HEK293T (cell line): ENCODE data around the gene AGAP1.

ENCODE experiments used
- CTCF ChIA-PET: fragments of 350-600 bp; formaldehyde crosslinking; extraction: SDS; loops from one replicate; lab custom pipeline; 2021; ENCODE audit warnings: antibody characterized with exemption, inconsistent platforms; lab: Yijun Ruan, JAX
- POLR2A ChIA-PET: fragments of 350-600 bp; formaldehyde crosslinking; extraction: SDS; loops from one replicate; lab custom pipeline; 2020; ENCODE audit warnings: antibody characterized with exemption, inconsistent platforms; lab: Yijun Ruan, JAX
- DNase-seq: peaks from one replicate; pipeline ENCODE4 v3.0.0; 2012; ENCODE audit warnings: mixed read lengths; ENCODE audit errors: extremely low spot score
- ARNT ChIP-seq: fragments of 450-650 bp; IDR thresholded peaks from 2 replicates; pipeline ENCODE4 v1.6.1; 2017; ENCODE audit warnings: mild to moderate bottlenecking
- BHLHE40 ChIP-seq: fragments of 450-650 bp; IDR thresholded peaks from 2 replicates; pipeline ENCODE4 v1.6.1; 2016; ENCODE audit warnings: mild to moderate bottlenecking, moderate library complexity, borderline replicate concordance
- CTBP1 ChIP-seq: fragments of 450-650 bp; IDR thresholded peaks from 2 replicates; pipeline ENCODE4 v1.6.1; 2016; ENCODE audit warnings: borderline replicate concordance
- ELF4 ChIP-seq: fragments of 450-650 bp; IDR thresholded peaks from 2 replicates; pipeline ENCODE4 v1.6.1; 2017; ENCODE audit warnings: antibody characterized with exemption
- FOXA1 ChIP-seq: fragments of 450-650 bp; IDR thresholded peaks from 2 replicates; pipeline ENCODE4 v1.6.1; 2016; ENCODE audit warnings: mild to moderate bottlenecking
- FOXK2 ChIP-seq: fragments of 450-650 bp; IDR thresholded peaks from 2 replicates; pipeline ENCODE4 v1.6.1; 2016; ENCODE audit warnings: mild to moderate bottlenecking
- FOXM1 ChIP-seq: fragments of 450-650 bp; IDR thresholded peaks from 2 replicates; pipeline ENCODE4 v1.6.1; 2017; ENCODE audit warnings: mild to moderate bottlenecking, borderline replicate concordance
- HDGF ChIP-seq: fragments of 450-650 bp; IDR thresholded peaks from 2 replicates; pipeline ENCODE4 v1.6.1; 2017; ENCODE audit warnings: antibody characterized with exemption, borderline replicate concordance
- L3MBTL2 ChIP-seq: fragments of 450-650 bp; conservative IDR thresholded peaks from 2 replicates; pipeline ENCODE4 v1.6.1; 2016; ENCODE audit warnings: mild to moderate bottlenecking
- LEF1 ChIP-seq: fragments of 450-650 bp; IDR thresholded peaks from 2 replicates; pipeline ENCODE4 v1.6.1; 2017; ENCODE audit warnings: mild to moderate bottlenecking, borderline replicate concordance
- NFRKB ChIP-seq: fragments of 450-650 bp; IDR thresholded peaks from 2 replicates; pipeline ENCODE4 v1.6.1; 2016; ENCODE audit warnings: mild to moderate bottlenecking, moderate library complexity
- PKNOX1 ChIP-seq: fragments of 450-650 bp; IDR thresholded peaks from 2 replicates; pipeline ENCODE4 v1.6.1; 2016
- SP1 ChIP-seq: fragments of 450-650 bp; IDR thresholded peaks from 2 replicates; pipeline ENCODE4 v1.6.1; 2017
- SUZ12 ChIP-seq: fragments of 450-650 bp; IDR thresholded peaks from 2 replicates; pipeline ENCODE4 v1.6.1; 2016; ENCODE audit warnings: mild to moderate bottlenecking
- TARDBP ChIP-seq: fragments of 450-650 bp; IDR thresholded peaks from 2 replicates; pipeline ENCODE4 v1.6.1; 2016
- ZNF384 ChIP-seq: fragments of 450-650 bp; IDR thresholded peaks from 2 replicates; pipeline ENCODE4 v1.6.1; 2016

AGAP1 gene

GRCh38 chr2:235556901-235557300 is 63.1 kb downstream of the AGAP1 start:
- POLR2A ChIA-PET, result no interaction called here
- DNase-seq, result no peak
- no peak for TF ChIP-seq BHLHE40
- no peak for TF ChIP-seq FOXM1
- TF ChIP-seq TARDBP, result no peak
- TF ChIP-seq ELF4, result no peak
- TF ChIP-seq L3MBTL2, result no peak
- no peak for TF ChIP-seq ZNF384
- no peak for TF ChIP-seq SP1
- TF ChIP-seq LEF1, result no peak
- CTCF ChIA-PET, result no interaction called here

DNA sequence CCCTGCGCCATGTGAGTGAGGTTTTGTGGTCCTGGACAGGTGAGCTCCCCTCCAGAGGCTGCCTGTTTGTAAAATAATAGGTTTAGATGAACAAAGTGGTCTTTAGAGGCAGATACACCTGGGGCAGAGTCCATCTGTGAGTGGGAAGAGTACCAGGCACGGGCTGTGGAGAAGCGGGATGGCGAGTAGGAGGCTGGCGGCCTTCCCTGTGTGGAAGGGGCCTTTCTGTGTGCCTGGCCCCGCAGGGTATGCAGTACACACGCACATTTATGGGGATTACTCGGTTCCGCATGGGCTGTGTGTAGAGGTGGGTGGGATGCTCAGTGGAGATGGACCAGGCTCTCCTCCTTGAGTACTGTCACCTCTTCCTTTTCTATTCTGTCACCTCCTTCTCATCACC is 64.1 kb downstream of the AGAP1 start:
- POLR2A ChIA-PET, result no interaction called here
- no peak for DNase-seq
- TF ChIP-seq ELF4 (no peak), HDGF (no peak), FOXM1 (no peak), ZNF384 (no peak)
- CTCF ChIA-PET, result no interaction called here

DNA sequence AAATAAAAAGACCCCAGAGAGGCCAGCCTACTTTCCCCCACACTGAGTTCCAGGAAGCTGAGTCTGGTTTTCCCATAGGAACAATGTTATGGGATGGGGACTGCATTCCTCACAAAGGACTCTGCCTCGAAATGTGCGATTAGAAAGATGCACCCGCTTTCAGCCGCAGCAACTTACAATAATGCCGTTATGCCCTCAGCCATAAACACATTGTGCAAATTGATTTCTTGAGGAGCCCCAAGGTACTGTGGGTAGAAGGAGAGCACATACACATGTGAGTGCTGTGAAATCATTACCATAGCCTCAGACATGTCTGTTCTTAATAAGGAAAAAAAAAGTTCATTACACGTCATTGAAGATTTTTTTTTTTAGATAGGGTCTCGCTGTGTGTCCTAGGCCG is 64.7 kb downstream of the AGAP1 start:
- no peak for DNase-seq
- TF ChIP-seq CTBP1, result no peak
- no peak for TF ChIP-seq L3MBTL2
- no peak for TF ChIP-seq TARDBP
- TF ChIP-seq FOXM1, result no peak
- POLR2A ChIA-PET, result no interaction called here
- CTCF ChIA-PET, result no interaction called here

DNA sequence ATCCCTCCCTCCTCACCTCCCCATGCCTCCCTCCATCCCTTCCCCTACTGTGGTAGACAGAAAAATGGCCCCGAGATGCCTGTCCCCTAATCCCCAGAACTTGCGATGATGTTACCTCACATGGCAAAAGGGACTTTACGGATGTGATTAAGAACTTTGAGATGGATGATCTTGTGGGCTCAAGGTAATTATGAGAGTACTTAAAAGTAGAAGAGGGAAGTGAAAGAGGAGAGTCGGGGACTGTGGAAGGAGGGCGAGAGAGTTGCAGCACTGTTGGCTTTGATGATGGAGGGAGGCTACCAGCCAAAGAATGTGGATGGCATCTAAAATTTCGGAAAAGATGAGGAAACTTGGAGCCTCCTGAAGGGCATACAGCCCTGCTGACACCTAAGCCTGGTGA is 66.5 kb downstream of the AGAP1 start:
- ChIA-PET POLR2A (no interaction called here), CTCF (interaction anchor here (0.6 kb wide), 1 partner anchor 79 kb away, joined by 3 read pairs; no protein-coding TSS in a partner anchor)
- DNase-seq, result no peak
- no peak for TF ChIP-seq ZNF384
- TF ChIP-seq BHLHE40, result no peak
- no peak for TF ChIP-seq NFRKB
- TF ChIP-seq HDGF, result no peak
- TF ChIP-seq ARNT, result no peak
- no peak for TF ChIP-seq SP1
- TF ChIP-seq ELF4, result no peak
- no peak for TF ChIP-seq LEF1
- no peak for TF ChIP-seq FOXK2
- no peak for TF ChIP-seq SUZ12
- no peak for TF ChIP-seq L3MBTL2
- TF ChIP-seq FOXM1, result no peak
- TF ChIP-seq TARDBP, result no peak
- no peak for TF ChIP-seq CTBP1

- TF ChIP-seq PKNOX1, result no peak
- no peak for TF ChIP-seq LEF1
- TF ChIP-seq BHLHE40, result no peak
- TF ChIP-seq FOXA1, result no peak
- TF ChIP-seq CTBP1, result no peak
- TF ChIP-seq TARDBP, result no peak
- TF ChIP-seq SUZ12, result no peak
- no peak for TF ChIP-seq NFRKB
- no peak for TF ChIP-seq L3MBTL2
- no peak for TF ChIP-seq ARNT
- TF ChIP-seq ZNF384, result no peak
- no peak for TF ChIP-seq ELF4
- no peak for TF ChIP-seq HDGF
- no peak for TF ChIP-seq FOXM1
- TF ChIP-seq SP1, result no peak
- no peak for TF ChIP-seq FOXK2
- ChIA-PET POLR2A (no interaction called here), CTCF (interaction anchor here (1.4 kb wide), 1 partner anchor 9 kb away, joined by 4 read pairs; no protein-coding TSS in a partner anchor)
- no peak for DNase-seq
Observed at GRCh38 chr2:235561450-235561849, 67.6 kb downstream of the AGAP1 start.

GRCh38 chr2:235562065-235562747 is 68.4 kb downstream of the AGAP1 start:
- POLR2A ChIA-PET, result no interaction called here
- DNase-seq, result no peak
- TF ChIP-seq ZNF384 (no peak), FOXM1 (no peak), ARNT (no peak), TARDBP (no peak), PKNOX1 (no peak), FOXK2 (no peak), CTBP1 (no peak), SP1 (no peak), FOXA1 (no peak), LEF1 (no peak), L3MBTL2 (no peak), SUZ12 (no peak)
- CTCF ChIA-PET, result interaction anchor here (1.4 kb wide), 1 partner anchor 10 kb away, joined by 4 read pairs; no protein-coding TSS in a partner anchor
